GM21825 (cell line): ENCODE results near the gene CNKSR3.

Experiments used
- ATAC-seq: cut with Tn5 transposase; IDR thresholded peaks from one replicate; pipeline ENCODE4 v1.9.1; 2021; ENCODE audit warnings: mild to moderate bottlenecking, moderate library complexity; ENCODE audit not compliant: unreplicated experiment

CNKSR3 gene

DNA sequence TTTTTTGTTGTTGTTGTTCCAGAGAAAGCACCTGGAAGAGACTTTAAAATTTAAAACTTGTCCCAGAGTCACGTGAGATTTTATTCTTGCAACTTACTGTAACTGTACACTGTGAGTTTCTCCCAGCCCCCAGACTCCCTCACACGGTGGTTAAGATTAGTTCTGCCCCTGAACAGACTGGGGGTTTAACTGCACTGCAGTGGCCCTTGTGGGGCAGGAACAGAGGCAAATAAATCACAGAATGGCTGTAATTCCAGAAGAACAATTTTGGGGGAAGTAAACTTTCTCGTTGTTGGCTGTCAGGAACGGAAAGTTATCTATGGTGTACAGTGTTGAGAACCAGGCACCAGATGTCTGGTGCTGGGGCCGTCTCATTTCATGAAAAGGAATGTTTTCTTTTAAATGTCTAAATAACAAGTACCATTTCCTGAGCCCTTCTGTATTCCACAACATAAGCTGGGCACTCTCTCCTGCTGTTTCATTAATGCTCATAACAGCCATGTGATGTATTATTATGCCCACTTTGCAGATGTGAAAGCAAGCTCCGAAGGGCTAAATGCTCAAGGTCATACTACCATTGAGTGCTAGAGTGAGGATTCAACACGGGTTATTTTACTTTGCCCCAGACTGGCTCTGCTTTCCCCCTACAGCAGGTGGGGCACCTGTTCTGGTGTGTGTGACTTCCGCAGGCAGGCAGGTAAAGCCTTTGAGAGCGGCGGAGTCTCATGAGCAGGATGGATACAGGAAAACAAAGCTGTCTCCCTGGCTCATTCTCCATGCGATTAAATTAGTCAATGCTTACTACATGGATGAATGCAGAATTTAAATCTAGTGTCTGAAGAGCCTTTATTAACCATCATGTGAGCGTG lies 30.5 kb downstream of the CNKSR3 start:
- ATAC-seq: no peak

DNA sequence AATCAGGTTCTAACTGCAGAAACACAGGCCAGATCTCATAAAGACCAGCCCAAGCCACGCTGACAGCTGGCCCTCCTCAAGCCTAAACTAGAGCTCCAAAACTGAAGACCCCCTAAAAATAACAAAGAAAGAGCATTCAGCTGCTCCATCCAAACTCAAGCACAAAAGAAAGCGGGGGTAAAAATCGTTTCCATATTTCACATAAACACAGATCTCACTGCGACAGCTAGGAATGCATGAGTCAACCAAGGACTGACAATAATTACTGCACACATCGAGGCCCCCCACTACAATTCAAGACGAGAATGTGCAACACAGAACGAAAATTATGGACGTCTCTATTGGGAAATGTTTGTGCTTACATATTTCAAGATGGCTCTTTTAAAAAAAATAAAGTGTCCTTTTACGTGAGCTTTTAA lies 31.1 kb downstream of the CNKSR3 start:
- no peak for ATAC-seq

DNA sequence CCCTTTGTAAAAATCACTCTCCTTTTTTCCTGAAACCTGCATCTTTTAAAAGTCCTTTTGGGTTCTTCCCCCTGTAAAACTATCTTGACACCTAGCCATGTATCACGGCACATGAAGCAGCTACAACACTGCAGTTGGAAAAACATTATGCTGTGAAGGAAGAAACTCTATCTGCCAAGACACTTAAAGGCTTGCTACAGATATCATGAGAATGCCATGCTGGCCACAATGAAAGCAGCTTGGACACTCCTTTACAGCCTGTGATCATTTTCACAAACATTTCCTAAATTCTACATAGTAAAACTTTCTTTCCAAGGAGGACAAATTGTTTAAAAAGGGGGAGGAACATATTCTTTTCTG lies 31.8 kb downstream of the CNKSR3 start:
- no peak for ATAC-seq

DNA sequence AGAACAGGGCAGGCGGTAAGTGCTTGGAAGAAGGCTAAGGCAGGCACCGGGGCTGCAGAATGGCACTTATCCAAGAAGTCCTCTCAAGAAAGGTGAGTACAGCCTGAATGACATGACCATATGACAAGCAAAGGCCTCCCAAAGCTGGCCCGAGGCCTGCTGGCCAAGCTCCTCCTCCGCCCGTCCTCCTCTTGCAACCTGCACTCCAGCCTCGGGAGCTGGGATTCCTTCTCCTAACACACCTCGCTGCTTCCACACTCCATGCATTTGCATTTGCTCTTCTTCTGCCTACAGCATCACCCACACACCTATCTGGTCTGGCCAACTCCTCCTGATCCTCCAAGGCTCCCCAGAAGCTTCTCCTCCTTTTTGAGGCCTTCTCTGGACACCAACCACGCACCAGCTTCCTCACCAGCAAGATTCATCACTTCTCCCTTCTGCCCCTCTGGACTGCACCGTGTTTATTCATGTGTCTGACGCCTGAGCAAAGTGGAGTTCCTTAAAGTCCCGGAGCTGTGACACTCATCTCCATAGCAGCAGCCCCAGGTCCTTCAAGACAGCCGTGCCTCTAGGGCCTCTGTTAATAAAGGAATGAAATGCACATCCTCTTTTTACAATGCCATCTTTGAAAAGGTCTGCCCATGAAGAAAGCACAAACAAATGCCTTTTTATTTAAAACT lies 32.3 kb downstream of the CNKSR3 start:
- ATAC-seq: no peak

DNA sequence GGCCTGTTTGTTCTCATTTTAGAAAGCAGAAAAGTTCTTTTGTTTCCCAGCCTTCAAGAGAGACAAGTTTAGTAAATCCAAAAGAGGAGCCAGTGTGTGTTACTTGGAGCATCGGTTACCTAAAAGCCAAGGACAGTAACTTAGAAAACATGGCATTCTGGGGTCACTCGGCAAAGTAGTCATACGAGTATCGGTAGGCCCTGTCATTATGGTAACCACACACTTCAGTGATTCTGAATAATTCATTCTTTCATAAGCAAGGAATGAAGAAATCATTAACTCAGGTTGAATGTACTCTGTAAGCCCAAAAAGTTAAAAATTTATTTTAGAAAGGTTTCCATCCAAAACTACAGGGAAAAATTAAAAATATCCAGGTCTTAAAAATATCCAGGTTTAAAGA lies 34.0 kb downstream of the CNKSR3 start:
- ATAC-seq: no peak

DNA sequence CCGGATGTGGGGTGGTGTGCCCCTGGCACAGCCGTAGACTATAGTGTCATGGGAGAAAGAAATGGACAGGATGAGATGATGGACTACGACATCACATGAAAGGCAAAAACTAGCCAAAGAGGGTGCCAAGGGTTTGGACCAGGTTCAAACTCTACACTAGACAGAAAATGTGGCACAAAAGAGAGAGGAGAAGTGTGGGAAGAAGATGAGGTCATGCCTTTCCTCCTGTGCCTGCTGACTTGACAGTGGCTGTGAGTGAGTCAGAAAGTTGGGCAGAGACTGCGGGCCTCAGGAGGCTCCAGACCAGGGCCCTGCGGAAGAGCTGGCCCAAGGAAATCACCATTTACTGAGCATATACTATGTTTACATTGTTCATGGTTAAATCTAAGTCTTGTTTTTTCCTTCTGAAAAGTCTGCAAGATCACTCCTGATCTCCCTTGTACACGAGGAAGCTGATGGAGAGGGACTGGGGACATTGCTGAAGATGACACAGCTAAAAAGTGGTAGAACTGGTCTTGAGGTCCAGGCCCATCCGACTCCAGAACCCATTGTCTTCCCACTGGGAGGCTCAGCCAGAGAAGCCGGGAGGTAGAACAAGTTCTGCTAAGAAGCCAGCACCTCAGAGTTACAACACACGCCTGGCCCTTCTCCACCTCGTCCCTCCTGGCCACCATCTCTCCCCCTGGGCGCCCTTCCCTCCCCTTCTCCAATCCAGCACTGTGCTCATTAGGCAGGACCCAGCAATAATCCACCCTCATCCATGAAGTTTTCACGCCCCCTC lies 35.6 kb downstream of the CNKSR3 start:
- ATAC-seq: no peak

DNA sequence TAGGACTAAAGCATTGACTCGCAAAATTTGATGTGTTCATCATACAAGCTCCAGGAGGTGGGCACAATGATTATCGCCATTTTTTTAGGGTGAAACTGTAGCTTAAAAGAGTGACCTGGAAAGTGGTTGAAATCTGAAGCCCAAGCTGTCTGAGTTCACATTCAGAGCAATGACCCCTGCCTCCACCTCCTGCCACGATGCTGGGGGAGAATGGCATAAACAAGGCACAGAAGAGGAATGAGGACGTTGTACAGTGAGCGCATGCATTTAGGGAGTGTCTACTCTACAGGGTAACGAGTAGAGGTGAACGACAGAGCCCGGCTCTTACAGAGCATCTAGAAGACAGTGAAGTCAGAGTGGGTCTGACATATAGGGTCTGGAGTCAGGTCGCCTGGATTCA lies 37.2 kb downstream of the CNKSR3 start:
- ATAC-seq: no peak

DNA sequence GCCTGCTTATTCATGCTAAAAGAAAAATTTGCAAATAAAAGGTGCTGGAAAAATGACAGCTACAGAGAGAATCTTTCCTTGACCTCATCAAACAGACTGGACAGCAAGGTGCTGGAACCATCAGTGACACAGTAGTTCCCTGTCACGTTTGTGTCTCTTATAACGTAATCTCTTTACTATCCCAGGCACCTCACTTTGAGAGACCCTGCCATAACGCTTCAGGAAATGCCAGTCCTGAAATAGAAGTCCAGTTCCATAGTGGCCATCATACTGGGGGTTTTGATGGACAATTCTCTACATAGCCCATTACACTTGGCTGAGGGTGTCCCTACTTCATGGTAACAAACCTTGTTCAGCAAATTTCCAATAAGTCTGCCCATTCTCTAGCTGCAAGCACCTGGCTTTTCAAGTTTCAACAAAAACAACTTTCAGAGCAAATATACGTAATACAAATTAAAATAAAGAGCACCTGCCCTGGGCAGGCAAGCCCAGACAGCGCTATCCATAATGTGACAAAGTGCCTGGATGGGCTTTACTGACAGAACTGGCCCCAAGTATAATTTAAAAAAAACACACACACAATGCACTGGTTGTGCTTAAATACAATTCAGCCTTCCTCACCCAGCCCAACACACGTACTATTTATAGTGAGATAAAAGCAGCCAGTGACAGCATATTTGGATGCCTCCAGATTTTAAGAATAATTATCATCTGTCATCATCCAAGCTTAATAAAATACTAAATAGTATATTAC lies 38.7 kb downstream of the CNKSR3 start:
- ATAC-seq: no peak

DNA sequence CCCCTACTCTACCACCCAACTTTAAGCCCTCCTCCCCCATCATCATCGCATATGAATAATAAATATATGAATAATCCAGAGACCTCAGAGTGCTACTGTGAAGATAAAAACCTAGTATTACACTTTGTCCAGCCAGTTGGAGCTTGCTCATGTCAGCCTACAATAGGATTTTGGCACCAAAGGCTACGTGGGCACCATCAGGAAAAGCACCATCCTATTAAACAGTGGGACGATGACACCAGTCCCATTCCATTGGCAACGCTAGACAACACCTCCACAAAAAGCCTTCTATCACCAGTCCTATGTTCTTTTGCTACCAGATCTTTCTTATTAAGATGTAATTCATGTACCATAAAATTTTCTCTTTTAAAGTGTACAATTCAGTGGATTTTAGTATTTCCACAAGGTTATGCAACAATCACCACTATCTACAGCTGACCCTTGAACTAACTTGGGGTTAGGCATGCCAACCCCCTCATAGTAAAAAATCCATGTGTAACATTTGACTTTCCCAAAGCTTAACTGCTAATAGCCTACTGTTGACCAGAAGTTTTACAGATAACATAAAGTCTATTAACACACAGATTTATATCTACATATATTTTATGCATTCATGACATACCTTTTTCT lies 41.1 kb downstream of the CNKSR3 start:
- ATAC-seq: no peak

DNA sequence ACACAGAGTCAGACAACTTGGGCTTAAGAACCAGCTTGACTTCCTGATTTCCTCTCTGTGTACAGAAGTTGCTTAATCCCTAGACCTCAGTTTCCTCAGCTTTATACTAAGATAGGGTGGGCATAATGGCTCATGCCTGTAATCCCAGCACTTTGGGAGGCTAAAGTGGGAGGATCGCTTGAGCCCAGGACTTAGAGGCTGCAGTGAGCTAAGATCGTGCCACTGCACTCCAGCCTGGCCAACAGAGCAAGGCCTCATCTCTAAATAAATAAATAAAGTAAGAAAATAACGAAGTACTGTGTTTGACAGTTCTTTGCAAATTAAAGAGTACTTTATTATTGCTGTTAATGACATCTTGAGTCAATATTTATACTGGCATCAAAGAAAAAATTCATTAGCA lies 41.7 kb downstream of the CNKSR3 start:
- no peak for ATAC-seq

DNA sequence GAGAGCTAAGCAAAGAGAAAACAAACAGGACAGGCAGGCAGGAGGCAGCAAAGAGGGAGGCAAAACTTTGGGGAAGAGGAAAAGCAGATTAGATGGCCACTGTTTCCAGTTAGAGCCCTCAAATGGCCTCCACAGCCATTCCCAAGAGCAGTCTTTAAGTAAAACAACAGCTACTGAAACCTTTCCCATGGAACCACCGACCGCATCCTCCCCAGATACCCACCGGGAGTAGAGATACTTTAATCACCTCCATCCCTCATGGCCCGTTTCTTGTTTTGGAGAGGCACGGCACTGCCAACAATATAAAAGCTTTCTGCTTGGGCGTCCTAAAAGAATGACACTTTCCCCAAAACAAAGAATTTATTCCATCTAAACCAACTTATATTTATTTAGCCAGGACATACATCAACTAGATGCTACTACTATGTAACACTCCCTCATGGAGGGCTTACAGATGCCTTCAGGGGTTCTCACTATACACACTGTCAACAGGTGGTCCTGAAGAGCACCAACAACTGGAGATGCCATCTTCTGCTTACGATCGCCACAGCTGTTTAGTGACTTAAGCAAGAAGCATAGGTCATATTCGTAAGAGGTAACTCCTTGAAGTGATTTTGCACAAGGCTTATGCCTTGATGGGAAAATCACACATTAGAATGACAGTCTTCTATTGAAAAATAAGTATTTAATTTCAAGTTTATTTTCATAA lies 43.4 kb downstream of the CNKSR3 start:
- no peak for ATAC-seq

DNA sequence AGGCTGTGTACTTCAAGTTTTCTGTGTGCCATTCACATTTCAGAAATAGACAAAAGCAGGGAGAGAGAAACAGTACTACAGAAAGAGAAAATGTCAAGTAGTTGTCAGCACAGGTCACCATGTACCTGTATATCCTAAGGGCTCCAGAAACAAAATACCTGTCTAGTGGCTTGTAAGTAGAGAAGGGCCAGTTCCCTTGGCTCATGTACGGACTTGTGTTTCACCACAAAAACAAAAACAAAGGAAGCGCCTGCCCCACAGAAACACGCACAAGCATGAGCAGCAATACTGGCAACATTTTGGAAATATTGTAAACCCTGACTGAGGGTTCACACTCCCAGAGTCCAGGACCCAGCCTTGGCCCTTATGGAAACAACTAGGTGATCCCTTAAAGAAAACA lies 44.3 kb downstream of the CNKSR3 start:
- no peak for ATAC-seq

DNA sequence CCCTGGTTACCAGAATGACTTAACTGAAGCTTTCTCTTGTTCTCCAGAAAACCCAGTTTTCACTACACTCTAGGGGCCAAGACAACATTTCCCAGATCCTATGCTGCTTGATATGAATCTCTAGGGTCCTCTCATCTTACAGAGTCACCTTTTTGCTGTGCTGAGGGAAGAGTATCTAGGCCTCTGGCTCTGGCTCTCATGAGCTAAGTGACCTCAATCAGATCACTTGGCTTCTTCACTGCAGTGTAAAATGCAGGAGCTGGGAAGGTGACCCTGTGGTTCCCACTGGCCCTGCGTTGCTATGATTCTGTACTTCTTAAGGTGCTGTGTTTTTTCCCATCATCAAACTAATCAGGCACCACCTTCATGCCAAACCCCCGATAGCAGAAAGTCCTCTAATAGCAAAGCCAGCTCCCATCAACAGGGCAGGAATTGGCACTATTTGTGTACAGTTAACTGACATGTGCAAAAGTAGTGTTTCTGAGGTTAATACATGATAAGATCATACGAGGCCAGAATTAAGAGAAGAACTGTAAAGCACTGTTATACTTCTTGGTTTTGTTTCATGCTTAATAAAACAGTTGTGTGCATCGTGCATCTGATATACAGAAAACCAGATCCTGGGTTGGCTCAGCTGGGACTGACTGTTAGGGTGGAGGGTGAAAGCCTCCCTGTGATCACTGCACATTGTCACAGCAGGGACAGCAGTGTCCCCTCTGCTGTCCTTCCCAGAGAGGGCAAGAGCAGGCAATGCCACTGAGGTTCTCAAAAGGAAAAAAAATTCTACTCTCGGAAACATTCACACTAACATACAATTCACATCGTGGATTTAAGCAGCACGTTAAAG lies 46.7 kb downstream of the CNKSR3 start:
- ATAC-seq: no peak

DNA sequence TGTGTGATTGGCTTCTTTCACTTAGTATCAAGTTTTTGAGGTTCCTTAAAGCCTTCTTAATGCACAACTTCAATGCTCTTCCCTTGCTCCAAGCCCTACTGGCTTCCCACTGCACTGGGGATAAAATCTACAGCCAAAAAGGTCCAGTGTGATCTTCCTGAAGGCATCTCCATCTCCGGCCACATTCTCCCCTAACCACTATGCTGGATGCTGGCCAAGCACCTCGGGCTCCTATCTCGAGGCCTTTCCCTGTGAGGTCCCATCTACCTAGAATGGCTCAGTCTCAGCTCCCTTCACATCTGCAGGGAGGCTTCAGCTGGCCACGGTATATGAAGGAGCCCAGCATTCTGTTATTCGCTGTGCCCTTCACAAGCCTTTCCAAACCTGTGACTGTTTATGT lies 48.1 kb downstream of the CNKSR3 start:
- ATAC-seq: no peak

DNA sequence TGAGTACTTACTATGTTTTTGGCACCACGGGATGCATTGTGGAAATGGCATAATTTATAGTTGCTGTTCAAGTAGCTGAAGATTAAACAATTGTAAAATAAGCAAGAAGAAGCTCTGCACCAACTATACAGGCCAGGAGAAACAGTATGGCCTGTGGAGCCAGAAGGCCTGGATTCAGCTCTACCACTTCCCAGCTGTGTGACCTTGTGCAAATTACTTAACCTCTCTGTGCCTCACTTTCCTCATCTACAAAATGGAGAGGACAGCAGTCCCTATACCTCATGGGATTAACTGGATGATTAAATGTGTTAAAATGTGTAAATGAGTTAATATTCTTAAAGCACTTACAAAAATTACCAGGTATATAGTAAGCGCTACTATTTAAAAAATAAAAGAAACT lies 49.1 kb downstream of the CNKSR3 start:
- ATAC-seq: no peak

DNA sequence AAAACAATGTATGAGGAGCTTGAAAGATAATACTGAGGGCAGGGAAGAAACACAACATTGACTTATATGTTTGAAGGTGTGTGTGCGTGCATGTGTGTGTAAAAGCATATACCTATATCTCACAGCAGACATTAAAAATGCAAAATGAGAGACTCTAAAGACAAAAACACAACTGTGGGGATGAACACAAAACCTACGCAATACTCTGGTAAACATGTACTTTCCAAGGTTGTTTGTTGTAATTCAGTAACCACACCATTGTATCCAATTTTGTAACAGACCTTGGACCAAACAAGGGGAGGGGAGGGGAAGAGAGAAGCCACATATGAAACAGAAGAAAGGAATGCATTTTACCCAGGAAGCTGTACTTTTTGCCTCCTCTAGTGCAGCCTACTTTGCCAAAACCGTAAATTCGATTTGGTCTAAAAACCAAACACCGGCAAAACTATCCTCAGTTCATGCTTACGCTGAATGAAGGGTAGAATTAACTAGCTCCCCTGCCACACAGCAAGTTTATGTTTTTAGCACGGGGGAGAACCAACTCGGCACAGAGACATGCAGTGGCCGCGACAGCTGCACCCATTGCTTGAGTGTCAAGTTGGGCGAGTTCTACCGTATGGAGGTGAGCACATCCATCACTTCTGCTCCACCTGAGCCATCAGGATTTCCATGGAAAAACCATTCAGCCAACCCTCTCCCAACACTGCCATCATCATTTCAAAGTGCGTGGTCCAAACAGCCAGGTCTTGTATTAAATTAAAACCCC lies 50.0 kb downstream of the CNKSR3 start:
- no peak for ATAC-seq

DNA sequence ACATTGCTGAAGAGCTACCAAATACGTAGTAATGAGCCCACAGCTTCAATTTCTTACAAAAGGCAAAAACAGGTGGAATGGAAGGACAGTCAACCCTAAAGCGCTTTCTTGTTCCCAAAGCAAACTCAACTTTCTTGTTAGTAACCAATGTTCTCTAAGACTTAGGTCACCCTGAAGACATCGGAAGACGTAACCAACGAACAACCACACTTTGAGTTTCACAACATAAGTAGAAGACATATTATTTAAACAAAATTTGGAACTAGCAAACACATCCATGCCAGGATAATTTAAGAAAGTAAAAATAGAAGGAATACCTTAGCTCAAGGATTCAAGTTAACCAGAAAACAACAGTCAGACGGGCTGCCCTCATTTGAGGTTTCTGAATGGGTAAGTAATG lies 51.0 kb downstream of the CNKSR3 start:
- no peak for ATAC-seq
